H9 (cell line): Measurements from ENCODE around the gene SLC34A3. TPM values are rescaled to one million over a fixed set of nuclear protein-coding genes. Genes with fewer than 3 reads are reported as not detected.

ENCODE experiments used
- DNase-seq: peaks from one replicate; pipeline ENCODE4 v3.0.0-alpha.2; 2017
- H2AFZ ChIP-seq: one replicate; pipeline ENCODE4 v1.6.1; 2013; ENCODE audit warnings: mild to moderate bottlenecking, low read length, control low read depth, moderate library complexity
- H2AK5ac ChIP-seq: 2 replicates; pipeline ENCODE4 v1.6.1; 2013; ENCODE audit warnings: low read length, control low read depth, mixed read lengths; ENCODE audit not compliant: insufficient read length
- H2BK120ac ChIP-seq: one replicate; pipeline ENCODE4 v1.6.1; 2013; ENCODE audit warnings: low read depth, mild to moderate bottlenecking, low read length, control low read depth, inconsistent platforms; ENCODE audit not compliant: poor library complexity, severe bottlenecking
- H2BK12ac ChIP-seq: 2 replicates; pipeline ENCODE4 v1.6.1; 2013; ENCODE audit warnings: low read length, control low read depth, mixed read lengths, low read depth; ENCODE audit not compliant: insufficient read length
- H2BK15ac ChIP-seq: 2 replicates; pipeline ENCODE4 v1.6.1; 2013; ENCODE audit warnings: low read depth, low read length, control low read depth
- H2BK20ac ChIP-seq: one replicate; pipeline ENCODE4 v1.6.1; 2013; ENCODE audit warnings: low read depth, mild to moderate bottlenecking, low read length, control low read depth, inconsistent platforms; ENCODE audit not compliant: poor library complexity, severe bottlenecking
- H2BK5ac ChIP-seq: 2 replicates; pipeline ENCODE4 v1.6.1; 2013; ENCODE audit warnings: low read length, control low read depth, mixed read lengths; ENCODE audit not compliant: insufficient read length
- H3K14ac ChIP-seq: 2 replicates; pipeline ENCODE4 v1.6.1; 2013; ENCODE audit warnings: low read length, control low read depth; ENCODE audit not compliant: insufficient read depth
- H3K18ac ChIP-seq: 2 replicates; pipeline ENCODE4 v1.6.1; 2013; ENCODE audit warnings: low read depth, mild to moderate bottlenecking, mixed read lengths, low read length, control low read depth; ENCODE audit not compliant: insufficient read length
- H3K23ac ChIP-seq: 2 replicates; pipeline ENCODE4 v1.6.1; 2013; ENCODE audit warnings: low read length, control low read depth, mixed read lengths, low read depth; ENCODE audit not compliant: insufficient read length
- H3K23me2 ChIP-seq: 2 replicates; pipeline ENCODE4 v1.6.1; 2013; ENCODE audit warnings: low read depth, mild to moderate bottlenecking, mixed read lengths, low read length, control low read depth; ENCODE audit not compliant: insufficient read length, poor library complexity, severe bottlenecking
- H3K27ac ChIP-seq: 2 replicates; pipeline ENCODE4 v1.5.1; 2013; ENCODE audit warnings: low read length, control low read depth, mixed read lengths, low read depth; ENCODE audit not compliant: insufficient read length
- H3K27me3 ChIP-seq: 2 replicates; pipeline ENCODE4 v1.6.1; 2013; ENCODE audit warnings: low read length, control low read depth, inconsistent platforms; ENCODE audit not compliant: insufficient read depth
- H3K4ac ChIP-seq: 2 replicates; pipeline ENCODE4 v1.6.1; 2013; ENCODE audit warnings: low read depth, mild to moderate bottlenecking, control low read depth, inconsistent platforms, low read length, moderate library complexity
- H3K4me1 ChIP-seq: 2 replicates; pipeline ENCODE4 v1.6.1; 2013; ENCODE audit warnings: low read length, control low read depth, inconsistent platforms; ENCODE audit not compliant: insufficient read depth
- H3K4me2 ChIP-seq: 2 replicates; pipeline ENCODE4 v1.6.1; 2013; ENCODE audit warnings: low read length, control low read depth, mixed read lengths; ENCODE audit not compliant: insufficient read length, insufficient read depth
- H3K56ac ChIP-seq: 2 replicates; pipeline ENCODE4 v1.6.1; 2013; ENCODE audit warnings: low read depth, mild to moderate bottlenecking, mixed read lengths, low read length, control low read depth; ENCODE audit not compliant: insufficient read length
- H3K79me1 ChIP-seq: 2 replicates; pipeline ENCODE4 v1.6.1; 2013; ENCODE audit warnings: low read depth, mild to moderate bottlenecking, moderate library complexity, low read length, control low read depth, inconsistent platforms; ENCODE audit not compliant: insufficient read depth, poor library complexity, severe bottlenecking
- H3K79me2 ChIP-seq: 2 replicates; pipeline ENCODE4 v1.6.1; 2013; ENCODE audit warnings: low read length, control low read depth, inconsistent platforms; ENCODE audit not compliant: insufficient read depth
- H3K9ac ChIP-seq: 2 replicates; pipeline ENCODE4 v1.6.1; 2013; ENCODE audit warnings: low read length, control low read depth, mixed read lengths; ENCODE audit not compliant: insufficient read length; ENCODE audit errors: extremely low read depth
- H3K9me3 ChIP-seq: one replicate; pipeline ENCODE4 v1.6.1; 2013; ENCODE audit warnings: low read depth, low read length, inconsistent platforms; ENCODE audit not compliant: control insufficient read depth
- H3T11ph ChIP-seq: one replicate; pipeline ENCODE4 v1.6.1; 2013; ENCODE audit warnings: mild to moderate bottlenecking, low read length, control low read depth, inconsistent platforms
- H4K20me1 ChIP-seq: one replicate; pipeline ENCODE4 v1.6.1; 2013; ENCODE audit not compliant: control insufficient read depth, insufficient read length, insufficient read depth
- H4K5ac ChIP-seq: 2 replicates; pipeline ENCODE4 v1.6.1; 2013; ENCODE audit warnings: low read depth, mild to moderate bottlenecking, mixed read lengths, low read length, control low read depth; ENCODE audit not compliant: insufficient read length
- H4K8ac ChIP-seq: replicated peaks from 2 replicates; pipeline ENCODE4 v1.6.1; 2013; ENCODE audit warnings: low read length, control low read depth, mixed read lengths, low read depth; ENCODE audit not compliant: insufficient read length
- H4K91ac ChIP-seq: 2 replicates; pipeline ENCODE4 v1.6.1; 2013; ENCODE audit warnings: low read depth, mild to moderate bottlenecking, moderate library complexity, mixed read lengths, low read length, control low read depth; ENCODE audit not compliant: insufficient read length
- H3K27ac Mint-ChIP-seq, 3 experiments: 2 replicates in 2 of 3; 3 replicates in 1 of 3; pipeline ENCODE4 v1.8.0; 2020 to 2021; ENCODE audit warnings: mixed read lengths in 3 of 3, mild to moderate bottlenecking in 1 of 3, moderate library complexity in 1 of 3
- H3K27me3 Mint-ChIP-seq: 2 replicates; pipeline ENCODE4 v1.8.0; 2021; ENCODE audit warnings: low read depth, mild to moderate bottlenecking, moderate library complexity, mixed read lengths
- H3K36me3 Mint-ChIP-seq, 3 experiments: 2 replicates in 2 of 3; 3 replicates in 1 of 3; pipeline ENCODE4 v1.8.0; 2020 to 2021; ENCODE audit warnings: low read depth in 3 of 3, mixed read lengths in 3 of 3; ENCODE audit not compliant: insufficient read depth in 1 of 3
- H3K4me1 Mint-ChIP-seq, 2 experiments: 2 replicates each; pipeline ENCODE4 v1.8.0; 2020; ENCODE audit warnings: mixed read lengths in 2 of 2
- H3K4me3 Mint-ChIP-seq, 2 experiments: 2 replicates in 1 of 2; 3 replicates in 1 of 2; pipeline ENCODE4 v1.8.0; 2020 to 2021; ENCODE audit warnings: mild to moderate bottlenecking in 2 of 2, mixed read lengths in 2 of 2, moderate library complexity in 1 of 2
- H3K9me3 Mint-ChIP-seq, 2 experiments: 2 replicates in 1 of 2; 3 replicates in 1 of 2; pipeline ENCODE4 v1.8.0; 2020; ENCODE audit warnings: mild to moderate bottlenecking in 2 of 2, mixed read lengths in 2 of 2, moderate library complexity in 1 of 2
- WGBS: extraction: QIAGEN DNeasy Blood & Tissue Kit; methylation state at CpG from one replicate; pipeline ENCODE4 v1.1.7; 2013; ENCODE audit warnings: missing lambda C conversion rate, low lambda C conversion rate, mixed read lengths; ENCODE audit not compliant: insufficient read length; ENCODE audit errors: extremely low coverage; 5-methylcytosine and 5-hydroxymethylcytosine counted together
- total RNA-seq: library from RNA; stranded (reverse); gene quantifications from 2 replicates; pipeline ENCODE4 v1.2.1, GENCODE V29; 2021
- TF ChIP-seq, protein P1 (sequence below): fragments of 200-600 bp; sonication (generic); conservative IDR thresholded peaks from 3 replicates; pipeline ENCODE4 v1.8.0; 2021; ENCODE audit warnings: antibody characterized with exemption, mild to moderate bottlenecking

The SLC34A3 gene
- total RNA-seq, 1 experiment from 2014 or later: not detected

GRCh38 chr9:137227054-137227852, 3.4 kb upstream of the SLC34A3 start, which contains the start of gene RNF224:
RNF224 (plus strand) TSS chr9:137227502; CDS start chr9:137228336, 834 bp downstream.
- H3K27ac Mint-ChIP-seq: no peak within 1 kb of the TSS
- Histone ChIP-seq H3K79me2 (no peaks in the 10 kb centered on the region), H3K27me3 (no peaks in the 10 kb centered on the region), H3K4me1 (no peaks in the 10 kb centered on the region), H3K4me2 (peak within 1 kb of the TSS; percentile 27), H4K8ac (no peak within 1 kb of the TSS), H2AK5ac (no peak within 1 kb of the TSS), H3T11ph (no peak within 1 kb of the TSS), H3K4ac (no peak within 1 kb of the TSS), H3K27ac (no peak within 1 kb of the TSS), H3K23ac (no peak within 1 kb of the TSS), H3K14ac (no peak within 1 kb of the TSS; the same call in 1 of the 2 replicates), H3K79me1 (no peaks in the 10 kb centered on the region), H2BK15ac (no peak within 1 kb of the TSS), H2BK12ac (no peak within 1 kb of the TSS), H2BK5ac (no peak within 1 kb of the TSS), H3K9me3 (no peaks in the 10 kb centered on the region), H4K5ac (no peak within 1 kb of the TSS), H3K9ac (no peak within 1 kb of the TSS), H4K20me1 (no peaks in the 10 kb centered on the region), H2BK20ac (no peak within 1 kb of the TSS), H2AFZ (no peak within 1 kb of the TSS), H3K18ac (no peak within 1 kb of the TSS), H3K23me2 (peaks cover 18% of the 10 kb centered on the region), H3K56ac (no peak within 1 kb of the TSS), H2BK120ac (no peak within 1 kb of the TSS), H4K91ac (no peak within 1 kb of the TSS)
- WGBS: no CpG with 5 or more reads among the region's 25 CpGs
- no peaks in the 10 kb centered on the region for H3K36me3 Mint-ChIP-seq
- TF ChIP-seq, protein P1, sequence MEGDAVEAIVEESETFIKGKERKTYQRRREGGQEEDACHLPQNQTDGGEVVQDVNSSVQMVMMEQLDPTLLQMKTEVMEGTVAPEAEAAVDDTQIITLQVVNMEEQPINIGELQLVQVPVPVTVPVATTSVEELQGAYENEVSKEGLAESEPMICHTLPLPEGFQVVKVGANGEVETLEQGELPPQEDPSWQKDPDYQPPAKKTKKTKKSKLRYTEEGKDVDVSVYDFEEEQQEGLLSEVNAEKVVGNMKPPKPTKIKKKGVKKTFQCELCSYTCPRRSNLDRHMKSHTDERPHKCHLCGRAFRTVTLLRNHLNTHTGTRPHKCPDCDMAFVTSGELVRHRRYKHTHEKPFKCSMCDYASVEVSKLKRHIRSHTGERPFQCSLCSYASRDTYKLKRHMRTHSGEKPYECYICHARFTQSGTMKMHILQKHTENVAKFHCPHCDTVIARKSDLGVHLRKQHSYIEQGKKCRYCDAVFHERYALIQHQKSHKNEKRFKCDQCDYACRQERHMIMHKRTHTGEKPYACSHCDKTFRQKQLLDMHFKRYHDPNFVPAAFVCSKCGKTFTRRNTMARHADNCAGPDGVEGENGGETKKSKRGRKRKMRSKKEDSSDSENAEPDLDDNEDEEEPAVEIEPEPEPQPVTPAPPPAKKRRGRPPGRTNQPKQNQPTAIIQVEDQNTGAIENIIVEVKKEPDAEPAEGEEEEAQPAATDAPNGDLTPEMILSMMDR: peak; percentile 95
- peak; percentile 90 for DNase-seq
- no peaks in the 10 kb centered on the region; the same call in 1 of the 2 replicates for H3K27me3 Mint-ChIP-seq
- peak within 1 kb of the TSS in 1 of 2 experiments; percentile 73; a peak in 2 of 5 replicates for H3K4me3 Mint-ChIP-seq
- H3K9me3 Mint-ChIP-seq: no peaks in the 10 kb centered on the region
- peaks cover 2 to 5% of the 10 kb centered on the region in 2 experiments for H3K4me1 Mint-ChIP-seq
